Breast epithelium (tissue), 3 donors: Measurements from ENCODE around the gene RASA4.
"Not testable (repeated sequence)": the region's sequence is repeated elsewhere in the genome, so short reads cannot be mapped to it uniquely, and the experiment has no call there.

Experiments used
- POLR2A ChIP-seq: fragments of 450-650 bp; IDR thresholded peaks from one replicate; pipeline ENCODE4 v1.6.1; 2016; ENCODE audit warnings: antibody characterized with exemption, mild to moderate bottlenecking, moderate library complexity
- TF ChIP-seq, protein P1 (sequence below), 3 donors: fragments of 450-650 bp; IDR thresholded peaks; one replicate each; pipeline ENCODE4 v1.5.1; 2016 to 2017; ENCODE audit warnings: antibody characterized with exemption in 3 of 3, mild to moderate bottlenecking in 3 of 3, moderate library complexity in 3 of 3

- TF ChIP-seq, protein P1, sequence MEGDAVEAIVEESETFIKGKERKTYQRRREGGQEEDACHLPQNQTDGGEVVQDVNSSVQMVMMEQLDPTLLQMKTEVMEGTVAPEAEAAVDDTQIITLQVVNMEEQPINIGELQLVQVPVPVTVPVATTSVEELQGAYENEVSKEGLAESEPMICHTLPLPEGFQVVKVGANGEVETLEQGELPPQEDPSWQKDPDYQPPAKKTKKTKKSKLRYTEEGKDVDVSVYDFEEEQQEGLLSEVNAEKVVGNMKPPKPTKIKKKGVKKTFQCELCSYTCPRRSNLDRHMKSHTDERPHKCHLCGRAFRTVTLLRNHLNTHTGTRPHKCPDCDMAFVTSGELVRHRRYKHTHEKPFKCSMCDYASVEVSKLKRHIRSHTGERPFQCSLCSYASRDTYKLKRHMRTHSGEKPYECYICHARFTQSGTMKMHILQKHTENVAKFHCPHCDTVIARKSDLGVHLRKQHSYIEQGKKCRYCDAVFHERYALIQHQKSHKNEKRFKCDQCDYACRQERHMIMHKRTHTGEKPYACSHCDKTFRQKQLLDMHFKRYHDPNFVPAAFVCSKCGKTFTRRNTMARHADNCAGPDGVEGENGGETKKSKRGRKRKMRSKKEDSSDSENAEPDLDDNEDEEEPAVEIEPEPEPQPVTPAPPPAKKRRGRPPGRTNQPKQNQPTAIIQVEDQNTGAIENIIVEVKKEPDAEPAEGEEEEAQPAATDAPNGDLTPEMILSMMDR (IDR thresholded peaks at IDR 0.05), result not testable (repeated sequence)
- not testable (repeated sequence) for TF ChIP-seq POLR2A
Measured at GRCh38 chr7:102611675-102612325, 4.8 kb downstream of the RASA4 start.
